Measurements from ENCODE around the gene ZNF578. TPM values are rescaled to one million over a fixed set of nuclear protein-coding genes. Genes with fewer than 3 reads are reported as not detected.
"Not testable (repeated sequence)": the region's sequence is repeated elsewhere in the genome, so short reads cannot be mapped to it uniquely, and the experiment has no call there.

Gene ZNF578
- total and polyA plus RNA-seq, 4 donors: 0.63 to 3.8 (median 1.8) TPM

GRCh38 chr19:52498571-52498970 lies 45.2 kb downstream of the ZNF578 start:
- peaks cover 13% of the 10 kb centered on the region for H3K9me3 ChIP-seq (ENCODE audit: control insufficient read depth, low read length)
- WGBS, 2 donors: 94 to 96% methylated on average over 8 of the region's 8 CpGs
- DNase-seq (no peak), ATAC-seq (ENCODE audit: low FRiP score) (no peak)
- H3K4me3 ChIP-seq (ENCODE audit: low read length in 2 of 2): no peak overlapping the region
- H3K4me1 ChIP-seq (ENCODE audit: control insufficient read depth in 1 of 2, insufficient read depth in 2 of 2, low read length in 2 of 2): no peaks in the 10 kb centered on the region
- H3K36me3 ChIP-seq (ENCODE audit: control insufficient read depth in 1 of 2, insufficient read depth in 2 of 2, low read length in 1 of 2): no peaks in the 10 kb centered on the region
- intact Hi-C loops (cut with DNase I): no loop called here
- no peaks in the 10 kb centered on the region for H3K27me3 ChIP-seq (ENCODE audit: control insufficient read depth in 1 of 2, insufficient read depth in 2 of 2, low read length in 1 of 2)
- H3K27ac ChIP-seq (ENCODE audit: low read depth in 1 of 2, low read length in 2 of 2): no peak overlapping the region

- H3K4me1 ChIP-seq (ENCODE audit: control insufficient read depth in 1 of 2, insufficient read depth in 2 of 2, low read length in 2 of 2); intact Hi-C loops (cut with DNase I); DNase-seq; H3K36me3 ChIP-seq (ENCODE audit: control insufficient read depth in 1 of 2, insufficient read depth in 2 of 2, low read length in 1 of 2); H3K27ac ChIP-seq (ENCODE audit: low read depth in 1 of 2, low read length in 2 of 2); ATAC-seq (ENCODE audit: low FRiP score); H3K4me3 ChIP-seq (ENCODE audit: low read length in 2 of 2); H3K27me3 ChIP-seq (ENCODE audit: control insufficient read depth in 1 of 2, insufficient read depth in 2 of 2, low read length in 1 of 2): not testable (repeated sequence)
- 17 to 28% methylated on average over 3 of the region's 3 CpGs for WGBS, 2 donors
- peaks cover 13% of the 10 kb centered on the region for H3K9me3 ChIP-seq (ENCODE audit: control insufficient read depth, low read length)
Measured at GRCh38 chr19:52500474-52500873, 47.1 kb downstream of the ZNF578 start.

GRCh38 chr19:52500991-52501390 lies 47.6 kb downstream of the ZNF578 start:
- ATAC-seq (ENCODE audit: low FRiP score); DNase-seq; H3K36me3 ChIP-seq (ENCODE audit: control insufficient read depth in 1 of 2, insufficient read depth in 2 of 2, low read length in 1 of 2); H3K4me1 ChIP-seq (ENCODE audit: control insufficient read depth in 1 of 2, insufficient read depth in 2 of 2, low read length in 2 of 2); intact Hi-C loops (cut with DNase I); H3K27me3 ChIP-seq (ENCODE audit: control insufficient read depth in 1 of 2, insufficient read depth in 2 of 2, low read length in 1 of 2); H3K27ac ChIP-seq (ENCODE audit: low read depth in 1 of 2, low read length in 2 of 2); H3K4me3 ChIP-seq (ENCODE audit: low read length in 2 of 2): not testable (repeated sequence)
- WGBS, 2 donors: 75 to 89% methylated on average over 12 of the region's 12 CpGs
- H3K9me3 ChIP-seq (ENCODE audit: control insufficient read depth, low read length): peaks cover 13% of the 10 kb centered on the region

GRCh38 chr19:52507266-52507665 lies 53.9 kb downstream of the ZNF578 start:
- H3K9me3 ChIP-seq (ENCODE audit: control insufficient read depth, low read length): peaks cover 10% of the 10 kb centered on the region
- DNase-seq (no peak), ATAC-seq (ENCODE audit: low FRiP score) (no peak)
- no peak overlapping the region for H3K27ac ChIP-seq (ENCODE audit: low read depth in 1 of 2, low read length in 2 of 2)
- 93 to 96% methylated on average over 5 of the region's 5 CpGs for WGBS, 2 donors
- H3K4me1 ChIP-seq (ENCODE audit: control insufficient read depth in 1 of 2, insufficient read depth in 2 of 2, low read length in 2 of 2): no peaks in the 10 kb centered on the region
- H3K4me3 ChIP-seq (ENCODE audit: low read length in 2 of 2): no peak overlapping the region
- intact Hi-C loops (cut with DNase I): no loop called here
- peaks cover 5 to 9% of the 10 kb centered on the region in 2 donors for H3K36me3 ChIP-seq (ENCODE audit: control insufficient read depth in 1 of 2, insufficient read depth in 2 of 2, low read length in 1 of 2)
- no peaks in the 10 kb centered on the region for H3K27me3 ChIP-seq (ENCODE audit: control insufficient read depth in 1 of 2, insufficient read depth in 2 of 2, low read length in 1 of 2)

GRCh38 chr19:52516191-52516590 lies 62.8 kb downstream of the ZNF578 start:
- H3K9me3 ChIP-seq (ENCODE audit: control insufficient read depth, low read length): peaks cover 6% of the 10 kb centered on the region
- H3K27ac ChIP-seq (ENCODE audit: low read depth in 1 of 2, low read length in 2 of 2): no peak overlapping the region
- no peaks in the 10 kb centered on the region for H3K4me1 ChIP-seq (ENCODE audit: control insufficient read depth in 1 of 2, insufficient read depth in 2 of 2, low read length in 2 of 2)
- no peaks in the 10 kb centered on the region for H3K27me3 ChIP-seq (ENCODE audit: control insufficient read depth in 1 of 2, insufficient read depth in 2 of 2, low read length in 1 of 2)
- intact Hi-C loops (cut with DNase I): no loop called here
- peak in 1 of 2 donors; percentile 42 for DNase-seq
- peaks cover 0 to under 1% of the 10 kb centered on the region in 2 donors for H3K36me3 ChIP-seq (ENCODE audit: control insufficient read depth in 1 of 2, insufficient read depth in 2 of 2, low read length in 1 of 2)
- 91 to 94% methylated on average over 5 of the region's 5 CpGs for WGBS, 2 donors
- H3K4me3 ChIP-seq (ENCODE audit: low read length in 2 of 2): no peak overlapping the region
- no peak for ATAC-seq (ENCODE audit: low FRiP score)

- Histone ChIP-seq H3K27me3 (ENCODE audit: control insufficient read depth in 1 of 2, insufficient read depth in 2 of 2, low read length in 1 of 2) (no peaks in the 10 kb centered on the region), H3K36me3 (ENCODE audit: control insufficient read depth in 1 of 2, insufficient read depth in 2 of 2, low read length in 1 of 2) (no peaks in the 10 kb centered on the region), H3K9me3 (ENCODE audit: control insufficient read depth, low read length) (peaks cover 4% of the 10 kb centered on the region), H3K27ac (ENCODE audit: low read depth in 1 of 2, low read length in 2 of 2) (no peak overlapping the region), H3K4me3 (ENCODE audit: low read length in 2 of 2) (no peak overlapping the region), H3K4me1 (ENCODE audit: control insufficient read depth in 1 of 2, insufficient read depth in 2 of 2, low read length in 2 of 2) (no peaks in the 10 kb centered on the region)
- ATAC-seq (ENCODE audit: low FRiP score) (no peak), DNase-seq (no peak)
- 29 to 30% methylated on average over 2 of the region's 2 CpGs for WGBS, 2 donors
- intact Hi-C loops (cut with DNase I): no loop called here
Measured at GRCh38 chr19:52518646-52519045, 65.3 kb downstream of the ZNF578 start.

GRCh38 chr19:52519175-52519574 lies 65.8 kb downstream of the ZNF578 start:
- H3K4me1 ChIP-seq (ENCODE audit: control insufficient read depth in 1 of 2, insufficient read depth in 2 of 2, low read length in 2 of 2); H3K27ac ChIP-seq (ENCODE audit: low read depth in 1 of 2, low read length in 2 of 2); ATAC-seq (ENCODE audit: low FRiP score); DNase-seq; H3K9me3 ChIP-seq (ENCODE audit: control insufficient read depth, low read length); H3K27me3 ChIP-seq (ENCODE audit: control insufficient read depth in 1 of 2, insufficient read depth in 2 of 2, low read length in 1 of 2); intact Hi-C loops (cut with DNase I); H3K4me3 ChIP-seq (ENCODE audit: low read length in 2 of 2); H3K36me3 ChIP-seq (ENCODE audit: control insufficient read depth in 1 of 2, insufficient read depth in 2 of 2, low read length in 1 of 2): not testable (repeated sequence)
- WGBS, 2 donors: 71 to 85% methylated on average over 7 of the region's 7 CpGs

- DNase-seq (no peak), ATAC-seq (ENCODE audit: low FRiP score) (no peak)
Measured at GRCh38 chr19:52520013-52520412, 66.7 kb downstream of the ZNF578 start.

GRCh38 chr19:52522551-52522950 lies 69.2 kb downstream of the ZNF578 start:
- Histone ChIP-seq H3K36me3 (ENCODE audit: control insufficient read depth in 1 of 2, insufficient read depth in 2 of 2, low read length in 1 of 2) (no peaks in the 10 kb centered on the region), H3K27me3 (ENCODE audit: control insufficient read depth in 1 of 2, insufficient read depth in 2 of 2, low read length in 1 of 2) (no peaks in the 10 kb centered on the region), H3K4me3 (ENCODE audit: low read length in 2 of 2) (no peak overlapping the region), H3K27ac (ENCODE audit: low read depth in 1 of 2, low read length in 2 of 2) (no peak overlapping the region), H3K9me3 (ENCODE audit: control insufficient read depth, low read length) (no peaks in the 10 kb centered on the region), H3K4me1 (ENCODE audit: control insufficient read depth in 1 of 2, insufficient read depth in 2 of 2, low read length in 2 of 2) (no peaks in the 10 kb centered on the region)
- 81 to 83% methylated on average over 14 of the region's 14 CpGs for WGBS, 2 donors
- DNase-seq (no peak), ATAC-seq (ENCODE audit: low FRiP score) (no peak)
- intact Hi-C loops (cut with DNase I): no loop called here

More at GRCh38 chr19:52520013-52520412, 66.7 kb downstream of the ZNF578 start:
- no peaks in the 10 kb centered on the region for H3K27me3 ChIP-seq (ENCODE audit: control insufficient read depth in 1 of 2, insufficient read depth in 2 of 2, low read length in 1 of 2)
- H3K9me3 ChIP-seq (ENCODE audit: control insufficient read depth, low read length): peaks cover 4% of the 10 kb centered on the region
- H3K4me3 ChIP-seq (ENCODE audit: low read length in 2 of 2): no peak overlapping the region
- H3K36me3 ChIP-seq (ENCODE audit: control insufficient read depth in 1 of 2, insufficient read depth in 2 of 2, low read length in 1 of 2): no peaks in the 10 kb centered on the region
- H3K4me1 ChIP-seq (ENCODE audit: control insufficient read depth in 1 of 2, insufficient read depth in 2 of 2, low read length in 2 of 2): no peaks in the 10 kb centered on the region
- WGBS, 2 donors: 50 to 56% methylated on average over 4 of the region's 4 CpGs
- intact Hi-C loops (cut with DNase I): no loop called here
- no peak overlapping the region for H3K27ac ChIP-seq (ENCODE audit: low read depth in 1 of 2, low read length in 2 of 2)

Measured in aorta (tissue), 5 donors.